HEK293 (cell line): Measurements from ENCODE around the gene LRSAM1.
A peak's percentile ranks its signal among the peaks of the same experiment; 100 is the strongest.

Source experiments
- CTCF ChIA-PET: fragments of 350-600 bp; formaldehyde crosslinking; extraction: SDS; loops from one replicate; lab custom pipeline; 2021; ENCODE audit warnings: antibody characterized with exemption; lab: Yijun Ruan, JAX
- POLR2A ChIA-PET: fragments of 300-600 bp; formaldehyde crosslinking; extraction: SDS; loops from one replicate; lab custom pipeline; 2020; ENCODE audit warnings: antibody characterized with exemption, inconsistent platforms; lab: Yijun Ruan, JAX
- H3K27ac ChIP-seq: fragments of 200-500 bp; sonication (Bioruptor generic); 2 replicates; pipeline ENCODE4 v1.5.1; 2014; ENCODE audit warnings: low read depth, low read length, control low read depth, inconsistent platforms; ENCODE audit errors: extremely low read depth
- H3K36me3 ChIP-seq, 2 experiments: fragments of 200-500 bp in 1 of 2; sonication (Bioruptor generic) in 1 of 2; 1 replicate in 1 of 2; 2 replicates in 1 of 2; pipeline ENCODE4 v1.5.1; 2014 to 2017; ENCODE audit warnings: inconsistent platforms in 2 of 2, low read length in 2 of 2; ENCODE audit not compliant: control insufficient read depth in 2 of 2, insufficient read depth in 1 of 2
- H3K4me1 ChIP-seq: fragments of 200-500 bp; sonication (Bioruptor generic); 2 replicates; pipeline ENCODE4 v1.5.1; 2014; ENCODE audit warnings: mild to moderate bottlenecking, low read length, inconsistent platforms; ENCODE audit not compliant: control insufficient read depth, insufficient read depth
- H3K4me3 ChIP-seq: 2 replicates; pipeline ENCODE4 v1.5.1; 2011; ENCODE audit warnings: low read depth, mild to moderate bottlenecking, control low read depth, low read length, moderate library complexity
- H3K9me3 ChIP-seq: fragments of 200-500 bp; sonication (Bioruptor generic); 2 replicates; pipeline ENCODE4 v1.5.1; 2014; ENCODE audit warnings: low read depth, low read length, inconsistent platforms; ENCODE audit not compliant: control insufficient read depth, insufficient read depth
- BCL11A ChIP-seq: fragments of 450-650 bp; formaldehyde crosslinking; IDR thresholded peaks from 2 replicates; pipeline ENCODE4 v1.5.1; 2016; ENCODE audit warnings: low read depth, missing biosample characterization, missing genetic modification characterization
- BCL11B ChIP-seq: fragments of 450-650 bp; formaldehyde crosslinking; IDR thresholded peaks from 2 replicates; pipeline ENCODE4 v1.5.1; 2016; ENCODE audit warnings: low read depth, missing biosample characterization, missing genetic modification characterization
- GLIS2 ChIP-seq: fragments of 450-650 bp; formaldehyde crosslinking; IDR thresholded peaks from 2 replicates; pipeline ENCODE4 v1.5.1; 2016; ENCODE audit warnings: missing biosample characterization, missing genetic modification characterization
- KLF8 ChIP-seq: fragments of 450-650 bp; formaldehyde crosslinking; IDR thresholded peaks from 2 replicates; pipeline ENCODE4 v1.5.1; 2016; ENCODE audit warnings: missing biosample characterization, missing genetic modification characterization
- TRIM28 ChIP-seq: IDR thresholded peaks from 2 replicates; pipeline ENCODE4 v1.6.1; 2011; ENCODE audit warnings: low read length, control low read depth, borderline replicate concordance
- ZBTB26 ChIP-seq: fragments of 450-650 bp; formaldehyde crosslinking; optimal IDR thresholded peaks from 2 replicates; pipeline ENCODE3; 2016; ENCODE audit warnings: missing biosample characterization, mild to moderate bottlenecking, missing genetic modification characterization
- ZEB2 ChIP-seq: fragments of 450-650 bp; formaldehyde crosslinking; IDR thresholded peaks from 2 replicates; pipeline ENCODE4 v1.5.1; 2016; ENCODE audit warnings: missing biosample characterization, missing genetic modification characterization
- ZFP3 ChIP-seq: fragments of 450-650 bp; formaldehyde crosslinking; IDR thresholded peaks from 2 replicates; pipeline ENCODE4 v1.5.1; 2016; ENCODE audit warnings: low read depth, missing biosample characterization, missing genetic modification characterization
- ZNF132 ChIP-seq: fragments of 450-650 bp; formaldehyde crosslinking; IDR thresholded peaks from 2 replicates; pipeline ENCODE4 v1.5.1; 2017; ENCODE audit warnings: missing biosample characterization, missing genetic modification characterization, borderline replicate concordance
- ZNF148 ChIP-seq: fragments of 450-650 bp; formaldehyde crosslinking; IDR thresholded peaks from 2 replicates; pipeline ENCODE4 v1.5.0; 2017; ENCODE audit warnings: missing biosample characterization, missing genetic modification characterization, borderline replicate concordance
- ZNF2 ChIP-seq: fragments of 450-650 bp; formaldehyde crosslinking; IDR thresholded peaks from 2 replicates; pipeline ENCODE4 v1.5.1; 2016; ENCODE audit warnings: missing biosample characterization, missing genetic modification characterization
- ZNF292 ChIP-seq: fragments of 450-650 bp; formaldehyde crosslinking; IDR thresholded peaks from 2 replicates; pipeline ENCODE4 v1.5.1; 2016; ENCODE audit warnings: low read depth, missing biosample characterization, missing genetic modification characterization, borderline replicate concordance
- ZNF324 ChIP-seq: fragments of 450-650 bp; formaldehyde crosslinking; IDR thresholded peaks from 2 replicates; pipeline ENCODE4 v1.5.1; 2016; ENCODE audit warnings: missing biosample characterization, missing genetic modification characterization
- ZNF555 ChIP-seq: fragments of 450-650 bp; formaldehyde crosslinking; conservative IDR thresholded peaks from 2 replicates; pipeline ENCODE4 v1.5.1; 2017; ENCODE audit warnings: missing biosample characterization, mild to moderate bottlenecking, missing genetic modification characterization, inconsistent platforms
- ZNF585B ChIP-seq: fragments of 450-650 bp; formaldehyde crosslinking; IDR thresholded peaks from 2 replicates; pipeline ENCODE4 v1.5.1; 2016; ENCODE audit warnings: missing biosample characterization, missing genetic modification characterization
- ZNF629 ChIP-seq: fragments of 450-650 bp; formaldehyde crosslinking; IDR thresholded peaks from 2 replicates; pipeline ENCODE4 v1.5.1; 2017; ENCODE audit warnings: missing biosample characterization, missing genetic modification characterization
- ZNF658 ChIP-seq: fragments of 450-650 bp; formaldehyde crosslinking; IDR thresholded peaks from 2 replicates; pipeline ENCODE4; 2016; ENCODE audit warnings: missing biosample characterization, missing genetic modification characterization
- ZNF677 ChIP-seq: fragments of 450-650 bp; IDR thresholded peaks from 2 replicates; pipeline ENCODE4 v1.5.0; 2018; ENCODE audit warnings: missing biosample characterization, mild to moderate bottlenecking, missing genetic modification characterization, moderate library complexity
- ZNF692 ChIP-seq: fragments of 450-650 bp; formaldehyde crosslinking; IDR thresholded peaks from 2 replicates; pipeline ENCODE4 v1.5.1; 2016; ENCODE audit warnings: missing biosample characterization, missing genetic modification characterization
- ZNF830 ChIP-seq: fragments of 450-650 bp; IDR thresholded peaks from 2 replicates; pipeline ENCODE4 v1.5.0; 2018; ENCODE audit warnings: missing biosample characterization, missing genetic modification characterization, low read depth, mild to moderate bottlenecking, moderate library complexity

Gene LRSAM1

GRCh38 chr9:127421057-127421456 lies 30.3 kb upstream of the LRSAM1 start (continued):
- TF ChIP-seq ZNF148 (tag by site-specific recombination) (no peak), ZFP3 (tag by site-specific recombination) (no peak), ZNF692 (tag by site-specific recombination) (no peak), GLIS2 (tag by site-specific recombination) (no peak), KLF8 (tag by site-specific recombination) (no peak), ZNF629 (no peak), ZNF324 (tag by site-specific recombination) (no peak), ZEB2 (tag by site-specific recombination) (no peak), BCL11B (tag by site-specific recombination) (no peak), TRIM28 (no peak), ZNF658 (tag by site-specific recombination) (no peak), ZNF2 (tag by site-specific recombination) (no peak), ZNF132 (tag by site-specific recombination) (no peak)

- Histone ChIP-seq H3K27ac (no peak overlapping the region), H3K36me3 (peaks cover 0 to 8% of the 10 kb centered on the region in 2 experiments; a peak in 2 of 3 replicates), H3K4me1 (0 out of 2 replicates have a peak, but pooled peaks cover 5% of the 10 kb centered on the region), H3K9me3 (no peaks in the 10 kb centered on the region), H3K4me3 (no peak overlapping the region)
- CTCF ChIA-PET: interaction anchor here (0.7 kb wide), 1 partner anchor 21 kb away, joined by 3 read pairs; no protein-coding TSS in a partner anchor
- no peak for TF ChIP-seq ZNF555 (tag by site-specific recombination)
- TF ChIP-seq ZNF292 (tag by site-specific recombination): no peak
- no peak for TF ChIP-seq ZBTB26
- peak; percentile 86 for TF ChIP-seq ZNF585B (tag by site-specific recombination)
- TF ChIP-seq BCL11A: no peak
- TF ChIP-seq ZNF677 (tag by site-specific recombination): no peak
- peak; percentile 33; the same call in 1 of the 2 replicates for TF ChIP-seq BCL11B (tag by site-specific recombination)
- TF ChIP-seq ZNF830: no peak
- POLR2A ChIA-PET: interaction anchor here (0.5 to 3.0 kb wide), 4 partner anchors 11 to 174 kb away, joined by 3 to 46 read pairs (median 24); partner anchors contain the start of genes LRSAM1, RPL12 and SLC2A8
Observed at GRCh38 chr9:127422133-127422782, 29.1 kb upstream of the LRSAM1 start.
